Measurements from ENCODE around the gene ANO10. TPM values are rescaled to one million over a fixed set of nuclear protein-coding genes. Genes with fewer than 3 reads are reported as not detected.

Gene ANO10
- total RNA-seq, 1 donor from 2014 or later = 24.8 TPM

Other genes with a start within 250 kb of the ANO10 start
- 36.1 TPM for gene ABHD5, start 68.9 kb upstream of the ANO10 start, total RNA-seq

All from esophagus mucosa (tissue), 1 donor.